Measurements from ENCODE around the gene PILRA.
"Not testable (repeated sequence)": the region's sequence is repeated elsewhere in the genome, so short reads cannot be mapped to it uniquely, and the experiment has no call there.

DNA sequence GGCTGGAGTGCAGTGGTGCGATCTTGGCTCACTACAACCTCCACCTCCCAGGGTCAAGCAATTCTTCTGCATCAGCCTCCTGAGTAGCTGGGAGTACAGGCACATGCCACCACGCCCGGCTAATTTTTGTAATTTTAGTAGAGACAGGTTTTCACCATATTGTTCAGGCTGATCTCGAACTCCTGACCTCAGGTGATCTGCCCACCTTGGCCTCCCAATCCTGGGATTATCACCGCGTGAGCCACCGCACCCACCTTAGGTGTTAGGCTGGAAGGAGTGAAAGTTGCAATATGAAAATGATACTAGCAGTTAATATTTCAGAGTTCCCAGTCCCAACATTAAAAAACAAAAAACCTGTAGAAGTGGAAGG lies 7.3 kb upstream of the PILRA start:
- TF ChIP-seq, protein P1, sequence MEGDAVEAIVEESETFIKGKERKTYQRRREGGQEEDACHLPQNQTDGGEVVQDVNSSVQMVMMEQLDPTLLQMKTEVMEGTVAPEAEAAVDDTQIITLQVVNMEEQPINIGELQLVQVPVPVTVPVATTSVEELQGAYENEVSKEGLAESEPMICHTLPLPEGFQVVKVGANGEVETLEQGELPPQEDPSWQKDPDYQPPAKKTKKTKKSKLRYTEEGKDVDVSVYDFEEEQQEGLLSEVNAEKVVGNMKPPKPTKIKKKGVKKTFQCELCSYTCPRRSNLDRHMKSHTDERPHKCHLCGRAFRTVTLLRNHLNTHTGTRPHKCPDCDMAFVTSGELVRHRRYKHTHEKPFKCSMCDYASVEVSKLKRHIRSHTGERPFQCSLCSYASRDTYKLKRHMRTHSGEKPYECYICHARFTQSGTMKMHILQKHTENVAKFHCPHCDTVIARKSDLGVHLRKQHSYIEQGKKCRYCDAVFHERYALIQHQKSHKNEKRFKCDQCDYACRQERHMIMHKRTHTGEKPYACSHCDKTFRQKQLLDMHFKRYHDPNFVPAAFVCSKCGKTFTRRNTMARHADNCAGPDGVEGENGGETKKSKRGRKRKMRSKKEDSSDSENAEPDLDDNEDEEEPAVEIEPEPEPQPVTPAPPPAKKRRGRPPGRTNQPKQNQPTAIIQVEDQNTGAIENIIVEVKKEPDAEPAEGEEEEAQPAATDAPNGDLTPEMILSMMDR (IDR thresholded peaks at IDR 0.05): not testable (repeated sequence)
- TF ChIP-seq POLR2A (IDR thresholded peaks at IDR 0.05): not testable (repeated sequence)

All from uterus (tissue), 2 donors.